NCI-H510A treated with DMSO at 0.1 percent for 48 hours (cell line): ENCODE data around the gene ONECUT2.
A peak's percentile ranks its signal among the peaks of the same experiment; 100 is the strongest.

Experiments used
- DNase-seq: peaks from one replicate; lab custom pipeline; 2025; lab: John Stamatoyannopoulos, UW

The ONECUT2 gene

DNA sequence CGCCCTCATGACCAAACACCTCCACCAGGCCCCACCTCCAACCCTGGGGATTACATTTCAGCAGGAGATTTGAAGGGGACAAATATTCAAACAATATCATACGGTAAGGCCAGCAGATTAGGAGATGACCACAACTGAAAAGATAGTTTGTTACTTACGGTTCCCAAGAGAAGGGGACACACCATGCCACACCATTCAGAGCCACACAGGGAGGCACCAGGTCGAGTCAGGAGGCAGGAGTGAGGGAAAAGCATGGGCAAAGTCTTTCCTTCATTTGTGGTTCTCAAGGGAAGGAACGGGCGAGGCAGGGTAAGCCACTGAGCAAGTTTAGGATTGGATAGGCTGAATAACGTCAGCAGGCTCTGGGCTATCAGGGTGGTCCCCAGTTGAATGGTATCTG is 94.0 kb downstream of the ONECUT2 start:
- DNase-seq = no peak

DNA sequence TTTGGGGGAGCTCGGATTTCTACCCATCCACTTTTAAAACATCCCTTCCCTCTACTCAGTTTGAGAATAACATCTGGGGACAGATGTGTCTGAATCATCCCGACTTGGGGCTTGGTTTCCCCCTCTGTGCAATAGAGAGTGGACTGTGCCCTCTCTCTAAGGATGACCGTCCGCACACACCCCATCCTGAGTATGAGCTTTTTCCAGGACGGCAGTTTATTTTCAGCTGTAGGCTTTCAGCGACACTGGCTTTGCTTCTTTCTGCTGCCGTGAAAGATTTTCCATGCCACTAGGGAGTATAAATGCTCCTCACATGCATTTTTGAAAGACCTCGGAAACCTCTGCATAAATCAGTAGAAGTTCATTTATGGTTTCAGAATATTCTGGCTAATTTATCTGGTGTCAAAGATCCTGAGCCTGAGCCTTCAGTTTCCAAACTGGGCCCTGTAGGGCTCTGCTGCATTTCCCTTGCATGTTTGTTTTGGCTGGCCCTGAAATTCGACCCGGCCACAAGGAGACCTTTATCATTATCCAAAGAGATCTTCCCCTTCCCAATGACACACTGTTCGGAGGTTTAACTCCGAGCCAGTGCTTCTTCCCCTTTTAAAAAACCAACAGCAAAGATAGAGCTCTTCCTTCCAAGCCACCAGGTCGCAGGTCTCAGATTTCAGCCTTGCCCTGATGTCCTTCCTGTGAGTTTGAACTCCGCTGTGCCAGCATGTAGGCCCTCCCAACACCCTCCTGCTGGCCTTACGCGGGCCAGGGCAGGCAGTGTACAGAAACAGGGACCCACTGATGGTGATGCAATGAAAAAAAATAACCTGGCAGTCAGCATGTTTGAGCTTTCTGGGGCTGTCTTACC is 98.1 kb downstream of the ONECUT2 start:
- peak; percentile 20 for DNase-seq

GRCh38 chr18:57533868-57534510 is 98.8 kb downstream of the ONECUT2 start:
- DNase-seq = no peak

DNA sequence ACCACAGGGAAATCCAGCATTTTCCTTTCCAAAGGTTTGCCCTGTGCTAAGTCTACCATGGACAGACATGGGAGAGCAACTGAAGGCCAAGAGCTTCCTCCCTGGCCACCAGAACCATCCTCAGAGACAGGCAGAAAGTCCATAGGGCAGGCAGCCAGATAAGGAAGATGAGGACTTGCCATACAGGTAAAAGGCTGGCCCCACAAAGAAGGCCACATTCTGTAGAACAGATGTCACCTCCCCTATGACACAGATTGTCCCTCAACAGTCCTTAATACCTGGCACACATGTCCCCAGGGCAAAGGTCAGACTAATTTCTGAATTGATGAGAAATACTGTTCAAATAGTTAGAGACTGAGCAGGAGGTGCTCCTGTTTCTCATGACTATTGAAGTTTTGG is 99.3 kb downstream of the ONECUT2 start:
- no peak for DNase-seq

DNA sequence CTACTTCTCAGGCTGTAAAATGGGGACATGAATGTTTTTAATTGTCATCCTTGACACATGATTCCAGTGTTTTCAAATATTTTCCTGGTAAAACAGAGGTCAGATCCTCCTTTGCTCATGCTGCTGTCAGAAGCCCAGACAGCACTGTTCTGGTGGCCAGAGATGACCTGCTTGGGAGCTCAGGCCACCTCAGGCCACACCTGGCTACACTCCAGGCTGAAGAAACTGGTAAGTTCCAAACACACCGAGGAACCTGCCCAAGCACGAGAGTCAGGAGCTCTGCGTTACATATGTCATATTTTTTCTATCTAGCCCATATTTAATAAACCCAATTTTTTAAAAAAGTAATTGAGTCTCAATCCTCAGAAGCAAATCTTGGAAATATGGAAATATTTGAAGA is 103.4 kb downstream of the ONECUT2 start:
- no peak for DNase-seq

DNA sequence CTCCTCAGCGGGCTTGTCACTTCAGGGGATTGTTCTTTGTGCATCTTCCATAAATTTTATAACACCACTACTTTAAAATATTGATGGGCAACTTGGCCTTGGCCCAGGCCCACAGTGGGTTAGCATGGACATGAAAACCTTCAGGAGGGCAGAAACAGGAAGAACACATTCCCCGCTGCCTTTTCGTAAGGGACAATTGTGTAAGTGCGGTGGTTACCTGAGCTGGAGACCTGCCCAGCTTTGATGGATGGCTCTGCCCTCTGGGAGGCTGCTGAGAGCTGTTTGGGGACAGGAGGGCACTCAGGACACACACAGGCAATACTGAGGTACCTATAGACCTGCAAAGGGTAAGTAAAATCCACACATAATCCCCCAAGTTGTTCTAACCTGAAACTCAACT is 104.5 kb downstream of the ONECUT2 start:
- DNase-seq = no peak
